Astrocyte of the spinal cord (primary cell): ENCODE data around the gene C1R.
"Not testable (repeated sequence)": the region's sequence is repeated elsewhere in the genome, so short reads cannot be mapped to it uniquely, and the experiment has no call there.

Experiments
- DNase-seq: peaks from one replicate; pipeline ENCODE4 v3.0.0; 2011; ENCODE audit warnings: low read depth, low spot score
- H3K4me3 ChIP-seq: 2 replicates; pipeline ENCODE4 v1.5.1; 2011; ENCODE audit warnings: low read depth, mild to moderate bottlenecking, low read length, moderate library complexity
- CTCF ChIP-seq: IDR thresholded peaks from 2 replicates; pipeline ENCODE4 v1.5.1; 2012; ENCODE audit warnings: low read depth, mild to moderate bottlenecking, low read length, inconsistent platforms
- in situ Hi-C: cut with HindIII; loops from 2 replicates; pipeline ENCODE4 v1.10.0; 2017; ENCODE audit warnings: low sequenced_read_pairs

C1R gene

GRCh38 chr12:7045913-7046312 is 46.3 kb downstream of the C1R start:
- TF ChIP-seq CTCF: no peak
- no peak for DNase-seq
- H3K4me3 ChIP-seq: no peak overlapping the region
- in situ Hi-C loops: no loop called here

- H3K4me3 ChIP-seq: no peak overlapping the region
- DNase-seq: peak; percentile 2
- peak; percentile 18 for TF ChIP-seq CTCF
- in situ Hi-C loops: no loop called here
Observed at GRCh38 chr12:7042842-7043241, 49.4 kb downstream of the C1R start.

GRCh38 chr12:7039403-7039802 is 52.8 kb downstream of the C1R start:
- in situ Hi-C loops: no loop called here
- DNase-seq: no peak
- TF ChIP-seq CTCF: no peak
- H3K4me3 ChIP-seq: no peak overlapping the region

GRCh38 chr12:7038591-7038990 is 53.7 kb downstream of the C1R start:
- DNase-seq: no peak
- in situ Hi-C loops: no loop called here
- TF ChIP-seq CTCF: no peak
- H3K4me3 ChIP-seq: no peak overlapping the region

GRCh38 chr12:7037411-7037810 is 54.8 kb downstream of the C1R start:
- in situ Hi-C loops, DNase-seq, H3K4me3 ChIP-seq: not testable (repeated sequence)

GRCh38 chr12:7035463-7035862 is 56.8 kb downstream of the C1R start:
- no peak overlapping the region for H3K4me3 ChIP-seq
- DNase-seq: no peak

GRCh38 chr12:7034464-7034863 is 57.8 kb downstream of the C1R start:
- no peak overlapping the region for H3K4me3 ChIP-seq
- in situ Hi-C loops: no loop called here
- TF ChIP-seq CTCF: no peak
- DNase-seq: no peak

More at GRCh38 chr12:7035463-7035862, 56.8 kb downstream of the C1R start:
- in situ Hi-C loops: no loop called here
- no peak for TF ChIP-seq CTCF
